HCT116 (cell line): Measurements from ENCODE around the gene SLC11A1. TPM values are rescaled to one million over a fixed set of nuclear protein-coding genes. Genes with fewer than 3 reads are reported as not detected.

Experiments used
- ATAC-seq: fragments of 200-7000 bp; cut with Tn5 transposase; 2 replicates; pipeline ENCODE4 v1.9.1; 2020; ENCODE audit warnings: mild to moderate bottlenecking, moderate library complexity
- BruUV-seq: library from RNA; stranded (reverse); fragments of 400-500 nt; replicated peaks from 2 replicates; lab custom pipeline; 2021; lab: Mats Ljungman, UMichigan
- CTCF ChIA-PET: fragments of 300-600 bp; sonication (Branson Sonifier 250); formaldehyde crosslinking; loops from one replicate; lab custom pipeline; 2021; ENCODE audit warnings: antibody characterized with exemption; lab: Charles Lee
- POLR2A ChIA-PET: fragments of 300-600, 350-600 bp; sonication (Branson Sonifier 250); formaldehyde crosslinking; loops from one replicate; lab custom pipeline; 2021; ENCODE audit warnings: antibody characterized with exemption; lab: Charles Lee
- RAD21 ChIA-PET, 2 experiments: fragments of 300-600 bp; sonication (Branson Sonifier 250); formaldehyde crosslinking; loops; one replicate each; lab custom pipeline; 2023; ENCODE audit warnings: low total read pairs in 2 of 2; ENCODE audit not compliant: uncharacterized antibody in 2 of 2, unreplicated experiment in 2 of 2, low non-redundant PET in 1 of 2; lab: Charles Lee
- DNase-seq: peaks from one replicate; pipeline ENCODE4 v3.0.0-alpha.2; 2010; ENCODE audit warnings: low read depth, low spot score
- H2AFZ ChIP-seq: fragments of 200-600 bp; shearing (Covaris generic), sonication (generic); 2 replicates; pipeline ENCODE4 v1.6.1; 2017; ENCODE audit warnings: low read depth, mixed run types, mixed read lengths, antibody characterized with exemption, low read length; ENCODE audit not compliant: poor library complexity, severe bottlenecking
- H3K27ac ChIP-seq: 2 replicates; pipeline ENCODE4 v1.5.1; 2012; ENCODE audit warnings: low read depth, low read length
- H3K27me3 ChIP-seq: fragments of 200-600 bp; sonication (generic); 2 replicates; pipeline ENCODE4 v1.6.1; 2016; ENCODE audit warnings: mixed run types, low read length, mixed read lengths; ENCODE audit not compliant: insufficient read depth
- H3K36me3 ChIP-seq, 2 experiments: fragments of 200-500 bp in 1 of 2; fragments of 200-600 bp in 1 of 2; sonication (Bioruptor generic) in 1 of 2; sonication (generic) in 1 of 2; 2 replicates each; pipeline versions ENCODE4 v1.5.1 to v1.6.1; 2014 to 2016; ENCODE audit warnings: low read length in 2 of 2, inconsistent platforms in 1 of 2, mixed read lengths in 1 of 2, mixed run types in 1 of 2; ENCODE audit not compliant: insufficient read depth in 2 of 2, control insufficient read depth in 1 of 2
- H3K4me1 ChIP-seq, 2 experiments: fragments of 200-600 bp in 1 of 2; sonication (generic) in 1 of 2; 2 replicates each; pipeline versions ENCODE4 v1.5.1 to v1.6.1; 2012 to 2017; ENCODE audit warnings: low read length in 2 of 2, inconsistent platforms in 1 of 2, mild to moderate bottlenecking in 1 of 2, mixed read lengths in 1 of 2, mixed run types in 1 of 2, moderate library complexity in 1 of 2; ENCODE audit not compliant: insufficient read depth in 2 of 2, control insufficient read depth in 1 of 2
- H3K4me2 ChIP-seq: fragments of 200-600 bp; sonication (generic); 2 replicates; pipeline ENCODE4 v1.6.1; 2017; ENCODE audit warnings: mixed run types, low read length, mixed read lengths
- H3K4me3 ChIP-seq, 2 experiments: fragments of 200-600 bp in 1 of 2; sonication (generic) in 1 of 2; replicated peaks in 1 of 2; 2 replicates each; pipeline ENCODE4 v1.5.1; 2011 to 2016; ENCODE audit warnings: low read length in 2 of 2, control low read depth in 1 of 2, low read depth in 1 of 2, mild to moderate bottlenecking in 1 of 2, mixed read lengths in 1 of 2, mixed run types in 1 of 2
- H3K79me2 ChIP-seq: fragments of 200-600 bp; sonication (generic); 2 replicates; pipeline ENCODE4 v1.6.1; 2017; ENCODE audit warnings: mild to moderate bottlenecking, mixed run types, low read length, moderate library complexity, mixed read lengths; ENCODE audit not compliant: insufficient read depth
- H3K9ac ChIP-seq: fragments of 200-600 bp; sonication (generic); 2 replicates; pipeline ENCODE4 v1.6.1; 2016; ENCODE audit warnings: low read length, mixed read lengths
- H3K9me2 ChIP-seq: fragments of 200-600 bp; sonication (generic), shearing (Covaris generic); 2 replicates; pipeline ENCODE4 v1.6.1; 2017; ENCODE audit warnings: mixed run types, mild to moderate bottlenecking, moderate library complexity; ENCODE audit not compliant: insufficient read depth
- H3K9me3 ChIP-seq, 2 experiments: fragments of 200-500 bp in 1 of 2; fragments of 200-600 bp in 1 of 2; sonication (Bioruptor generic) in 1 of 2; sonication (generic) in 1 of 2; 2 replicates each; pipeline ENCODE4 v1.6.1; 2014 to 2017; ENCODE audit warnings: low read length in 2 of 2, mixed read lengths in 2 of 2, inconsistent platforms in 1 of 2, low read depth in 1 of 2, mild to moderate bottlenecking in 1 of 2, mixed run types in 1 of 2, moderate library complexity in 1 of 2; ENCODE audit not compliant: control insufficient read depth in 1 of 2, insufficient read depth in 1 of 2
- H4K20me1 ChIP-seq: fragments of 200-600 bp; sonication (generic), shearing (Covaris generic); 2 replicates; pipeline ENCODE4 v1.6.1; 2017; ENCODE audit warnings: mixed run types, mild to moderate bottlenecking, moderate library complexity; ENCODE audit not compliant: insufficient read depth
- CBX3 ChIP-seq: IDR thresholded peaks from 2 replicates; pipeline ENCODE4 v1.6.1; 2012; ENCODE audit warnings: low read depth
- CEBPB ChIP-seq: IDR thresholded peaks from 2 replicates; pipeline ENCODE4 v1.6.1; 2012; ENCODE audit warnings: low read depth
- ELF1 ChIP-seq: IDR thresholded peaks from 2 replicates; pipeline ENCODE4 v1.6.1; 2012; ENCODE audit warnings: low read depth, borderline replicate concordance
- EZH2phosphoT487 ChIP-seq: fragments of 200-600 bp; IDR thresholded peaks from 2 replicates; pipeline ENCODE4 v1.6.1; 2018; ENCODE audit warnings: antibody characterized with exemption, borderline replicate concordance
- FOSL1 ChIP-seq: IDR thresholded peaks from 2 replicates; pipeline ENCODE4 v1.6.1; 2012; ENCODE audit warnings: low read depth
- JUND ChIP-seq: IDR thresholded peaks from 2 replicates; pipeline ENCODE4 v1.6.1; 2012
- POLR2AphosphoS5 ChIP-seq: IDR thresholded peaks from 2 replicates; pipeline ENCODE4 v1.6.1; 2011; ENCODE audit warnings: mild to moderate bottlenecking, low read depth, low read length, moderate library complexity
- RAD21 ChIP-seq: IDR thresholded peaks from 2 replicates; pipeline ENCODE4 v1.6.1; 2012; ENCODE audit warnings: low read depth, mild to moderate bottlenecking
- SP1 ChIP-seq: IDR thresholded peaks from 2 replicates; pipeline ENCODE4 v1.6.1; 2012; ENCODE audit warnings: low read depth
- SRF ChIP-seq: IDR thresholded peaks from 2 replicates; pipeline ENCODE4 v1.6.1; 2012; ENCODE audit warnings: low read depth
- TCF7L2 ChIP-seq: IDR thresholded peaks from 2 replicates; pipeline ENCODE4 v1.7.0; 2011; ENCODE audit warnings: borderline replicate concordance, inconsistent platforms; ENCODE audit not compliant: insufficient read depth, insufficient read length; ENCODE audit errors: extremely low read depth
- YY1 ChIP-seq: IDR thresholded peaks from 2 replicates; pipeline ENCODE4 v1.6.1; 2011; ENCODE audit warnings: low read length, low read depth, moderate library complexity, mild to moderate bottlenecking; ENCODE audit not compliant: insufficient replicate concordance; ENCODE audit errors: extremely low read depth
- ZFX ChIP-seq: fragments of 450-650 bp; IDR thresholded peaks from 2 replicates; pipeline ENCODE4 v1.6.1; 2017
- intact Hi-C: fragments of 100-400 bp; cut with micrococcal nuclease; formaldehyde crosslinking; loops from 2 replicates; pipeline ENCODE4 v1.10.0; 2022
- total RNA-seq: library from RNA; stranded (reverse); gene quantifications from one replicate; pipeline ENCODE4 v1.2.1, GENCODE V29; 2021; ENCODE audit not compliant: unreplicated experiment
- TF ChIP-seq, protein P1 (sequence below): IDR thresholded peaks from 2 replicates; pipeline ENCODE4 v1.6.1; 2012; ENCODE audit warnings: low read depth
- TF ChIP-seq, protein P2 (sequence below): IDR thresholded peaks from 2 replicates; pipeline ENCODE4 v1.6.1; 2012
- TF ChIP-seq, protein P3 (sequence below): IDR thresholded peaks from 2 replicates; pipeline ENCODE4 v1.6.1; 2012

SLC11A1 gene
- total RNA-seq, 1 experiment from 2014 or later = 0.42 TPM

- TF ChIP-seq YY1 (no peak), ELF1 (no peak)
- TF ChIP-seq, protein P1, sequence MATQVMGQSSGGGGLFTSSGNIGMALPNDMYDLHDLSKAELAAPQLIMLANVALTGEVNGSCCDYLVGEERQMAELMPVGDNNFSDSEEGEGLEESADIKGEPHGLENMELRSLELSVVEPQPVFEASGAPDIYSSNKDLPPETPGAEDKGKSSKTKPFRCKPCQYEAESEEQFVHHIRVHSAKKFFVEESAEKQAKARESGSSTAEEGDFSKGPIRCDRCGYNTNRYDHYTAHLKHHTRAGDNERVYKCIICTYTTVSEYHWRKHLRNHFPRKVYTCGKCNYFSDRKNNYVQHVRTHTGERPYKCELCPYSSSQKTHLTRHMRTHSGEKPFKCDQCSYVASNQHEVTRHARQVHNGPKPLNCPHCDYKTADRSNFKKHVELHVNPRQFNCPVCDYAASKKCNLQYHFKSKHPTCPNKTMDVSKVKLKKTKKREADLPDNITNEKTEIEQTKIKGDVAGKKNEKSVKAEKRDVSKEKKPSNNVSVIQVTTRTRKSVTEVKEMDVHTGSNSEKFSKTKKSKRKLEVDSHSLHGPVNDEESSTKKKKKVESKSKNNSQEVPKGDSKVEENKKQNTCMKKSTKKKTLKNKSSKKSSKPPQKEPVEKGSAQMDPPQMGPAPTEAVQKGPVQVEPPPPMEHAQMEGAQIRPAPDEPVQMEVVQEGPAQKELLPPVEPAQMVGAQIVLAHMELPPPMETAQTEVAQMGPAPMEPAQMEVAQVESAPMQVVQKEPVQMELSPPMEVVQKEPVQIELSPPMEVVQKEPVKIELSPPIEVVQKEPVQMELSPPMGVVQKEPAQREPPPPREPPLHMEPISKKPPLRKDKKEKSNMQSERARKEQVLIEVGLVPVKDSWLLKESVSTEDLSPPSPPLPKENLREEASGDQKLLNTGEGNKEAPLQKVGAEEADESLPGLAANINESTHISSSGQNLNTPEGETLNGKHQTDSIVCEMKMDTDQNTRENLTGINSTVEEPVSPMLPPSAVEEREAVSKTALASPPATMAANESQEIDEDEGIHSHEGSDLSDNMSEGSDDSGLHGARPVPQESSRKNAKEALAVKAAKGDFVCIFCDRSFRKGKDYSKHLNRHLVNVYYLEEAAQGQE = no peak
- TF ChIP-seq, protein P2, sequence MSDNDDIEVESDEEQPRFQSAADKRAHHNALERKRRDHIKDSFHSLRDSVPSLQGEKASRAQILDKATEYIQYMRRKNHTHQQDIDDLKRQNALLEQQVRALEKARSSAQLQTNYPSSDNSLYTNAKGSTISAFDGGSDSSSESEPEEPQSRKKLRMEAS = no peak
These were observed 2.9 kb downstream of the SLC11A1 start (continued) for GRCh38 chr2:218384975-218385374.

GRCh38 chr2:218386505-218387368 is 4.7 kb downstream of the SLC11A1 start:
- Histone ChIP-seq H2AFZ (no peak overlapping the region), H3K9me3 (no peaks in the 10 kb centered on the region), H3K27me3 (no peaks in the 10 kb centered on the region), H3K79me2 (no peaks in the 10 kb centered on the region), H3K9me2 (no peaks in the 10 kb centered on the region), H3K9ac (no peak overlapping the region), H3K4me2 (no peak overlapping the region), H3K4me1 (peaks cover 0 to 8% of the 10 kb centered on the region in 2 experiments; a peak in 2 of 4 replicates), H3K27ac (no peak overlapping the region), H3K4me3 (no peak overlapping the region), H4K20me1 (no peaks in the 10 kb centered on the region), H3K36me3 (no peaks in the 10 kb centered on the region)
- ChIA-PET CTCF (no interaction called here), RAD21 (no interaction called here), POLR2A (no interaction called here)
- DNase-seq = no peak
- no TSS peak for BruUV-seq
- intact Hi-C loops = no loop called here
- ATAC-seq = no peak
- TF ChIP-seq YY1 (no peak), JUND (no peak), TCF7L2 (no peak), POLR2AphosphoS5 (no peak), ELF1 (no peak), SRF (no peak), RAD21 (no peak), ZFX (no peak), EZH2phosphoT487 (no peak), SP1 (no peak), FOSL1 (no peak), CBX3 (no peak), CEBPB (no peak)
- TF ChIP-seq, protein P2 = no peak
- TF ChIP-seq, protein P3, sequence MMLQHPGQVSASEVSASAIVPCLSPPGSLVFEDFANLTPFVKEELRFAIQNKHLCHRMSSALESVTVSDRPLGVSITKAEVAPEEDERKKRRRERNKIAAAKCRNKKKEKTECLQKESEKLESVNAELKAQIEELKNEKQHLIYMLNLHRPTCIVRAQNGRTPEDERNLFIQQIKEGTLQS = no peak
- TF ChIP-seq, protein P1 = no peak
